ENCODE data around the gene DDI1.

DDI1 gene

GRCh38 chr11:104036588-104036987 is at the start of gene DDI1:
DDI1 (plus strand) TSS chr11:104036640; CDS start chr11:104036823, 183 bp downstream.
- no peak for DNase-seq (ENCODE audit: low spot score)

- DNase-seq (ENCODE audit: low spot score), result no peak
Observed at GRCh38 chr11:103987629-103988594, 48.5 kb upstream of the DDI1 start.

GRCh38 chr11:103988595-103988969 is 47.9 kb upstream of the DDI1 start:
- no peak for DNase-seq (ENCODE audit: low spot score)

- no peak for DNase-seq (ENCODE audit: low spot score)
Observed at GRCh38 chr11:103993507-103993906, 42.9 kb upstream of the DDI1 start.

DNA sequence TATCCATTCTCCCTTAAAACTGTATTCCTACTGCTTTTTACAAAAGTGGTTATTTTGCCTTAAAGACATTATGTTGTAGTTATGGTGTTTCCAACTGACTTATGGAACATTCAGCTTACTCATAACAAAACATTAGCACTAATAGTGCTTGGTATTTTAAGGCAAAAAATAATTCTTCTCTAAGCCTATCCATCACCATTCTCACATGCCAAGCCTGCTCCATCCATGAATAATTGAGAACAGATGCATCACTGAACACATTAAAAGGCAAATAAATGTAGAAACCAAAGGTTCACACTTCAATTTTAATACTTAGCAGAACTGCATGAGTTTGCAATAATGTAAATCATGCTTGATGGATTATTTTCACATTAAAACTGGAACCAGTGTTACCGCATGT is 42.3 kb upstream of the DDI1 start:
- no peak for DNase-seq (ENCODE audit: low spot score)

- DNase-seq (ENCODE audit: low spot score), result no peak
Observed at GRCh38 chr11:103994518-103994917, 41.9 kb upstream of the DDI1 start.

- DNase-seq (ENCODE audit: low spot score), result no peak
Observed at GRCh38 chr11:103995896-103996295, 40.5 kb upstream of the DDI1 start.

GRCh38 chr11:103997082-103997481 is 39.4 kb upstream of the DDI1 start:
- no peak for DNase-seq (ENCODE audit: low spot score)

DNA sequence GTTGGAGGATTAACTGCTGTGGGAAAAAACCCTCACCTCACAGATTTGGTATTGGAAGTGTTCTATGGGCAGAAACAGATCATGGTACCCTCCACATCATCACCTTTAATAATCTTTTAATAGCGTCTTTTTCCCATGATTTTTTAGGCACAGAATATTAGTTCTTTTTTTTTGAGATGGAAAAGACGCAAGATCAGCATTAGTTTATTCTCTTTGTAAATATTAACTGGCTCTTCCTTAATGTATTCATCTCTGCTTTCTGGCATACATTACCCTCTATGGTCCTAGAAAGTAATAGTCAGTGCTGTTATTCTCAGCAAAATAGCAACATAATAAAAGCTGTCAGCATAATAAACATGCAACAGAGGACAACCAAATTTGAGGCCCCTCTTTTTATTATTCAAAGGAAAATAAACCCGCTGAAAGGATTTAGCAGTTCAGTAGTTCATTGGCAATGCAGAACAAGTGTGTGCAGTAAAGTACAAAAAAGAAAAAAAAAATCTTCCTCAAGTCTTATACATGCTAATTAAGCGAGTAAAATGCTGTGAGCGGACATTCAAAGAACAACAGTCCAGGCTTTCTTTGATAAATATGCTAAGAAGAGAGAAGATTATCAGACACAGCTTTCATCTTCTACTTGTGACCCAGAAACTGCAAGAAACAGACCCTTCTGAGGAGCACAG is 37.5 kb upstream of the DDI1 start:
- DNase-seq (ENCODE audit: low spot score), result no peak

- DNase-seq (ENCODE audit: low spot score), result no peak
Observed at GRCh38 chr11:104000798-104001197, 35.6 kb upstream of the DDI1 start.

- DNase-seq (ENCODE audit: low spot score), result no peak
Observed at GRCh38 chr11:104001561-104002056, 34.8 kb upstream of the DDI1 start.

- DNase-seq (ENCODE audit: low spot score), result no peak
Observed at GRCh38 chr11:104003491-104003890, 32.9 kb upstream of the DDI1 start.

DNA sequence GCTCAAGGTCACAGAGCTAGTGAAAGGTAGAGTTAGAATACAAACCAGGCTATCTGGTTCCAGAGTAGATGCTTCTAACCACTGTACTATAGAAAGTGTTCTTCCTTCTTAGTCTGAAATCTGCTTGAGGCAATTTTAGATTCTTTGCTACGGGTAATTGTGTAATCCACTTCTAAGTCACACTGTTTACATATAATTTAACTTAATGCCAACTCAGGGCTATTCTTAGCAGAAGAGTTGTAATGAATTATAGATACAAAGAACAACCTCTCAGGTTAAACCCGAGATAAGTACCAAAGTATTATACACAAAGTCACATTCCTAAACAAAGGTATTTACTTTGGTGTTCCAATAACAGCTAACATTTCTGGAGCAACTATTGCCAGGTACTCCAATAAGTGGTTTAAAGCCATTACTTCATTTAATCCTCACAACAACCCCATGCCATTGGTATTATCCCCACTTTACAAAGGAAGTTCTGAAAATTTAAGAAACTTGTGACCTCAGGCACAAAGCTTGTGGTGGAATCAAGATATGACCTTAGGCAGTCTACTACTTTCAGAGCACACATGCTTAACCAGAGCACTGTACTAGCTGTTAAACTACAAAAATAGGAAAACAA is 31.1 kb upstream of the DDI1 start:
- DNase-seq (ENCODE audit: low spot score), result no peak

- no peak for DNase-seq (ENCODE audit: low spot score)
Observed at GRCh38 chr11:104009744-104010143, 26.7 kb upstream of the DDI1 start.

DNA sequence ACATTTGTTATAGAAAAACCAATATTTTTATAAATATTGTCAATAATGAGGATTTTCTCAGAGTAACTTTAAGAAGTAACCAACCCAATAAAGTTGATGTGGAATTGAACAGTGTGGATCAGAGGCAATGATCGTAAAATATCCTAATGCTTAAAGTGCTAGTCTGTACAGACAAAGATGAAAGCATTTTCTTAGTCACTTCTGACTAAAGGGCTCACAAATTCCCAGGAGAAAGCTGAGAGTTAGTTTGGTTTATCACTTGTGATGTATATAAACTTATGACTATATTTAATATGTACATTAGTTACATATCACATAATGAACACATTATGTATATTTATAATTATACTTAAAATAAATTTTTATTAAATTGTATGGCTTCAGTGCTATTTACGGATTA is 25.4 kb upstream of the DDI1 start:
- no peak for DNase-seq (ENCODE audit: low spot score)

- no peak for DNase-seq (ENCODE audit: low spot score)
Observed at GRCh38 chr11:104015649-104016415, 20.6 kb upstream of the DDI1 start.

- no peak for DNase-seq (ENCODE audit: low spot score)
Observed at GRCh38 chr11:104024572-104024971, 11.9 kb upstream of the DDI1 start.

GRCh38 chr11:104028476-104029263 is 7.8 kb upstream of the DDI1 start:
- DNase-seq (ENCODE audit: low spot score), result no peak

DNA sequence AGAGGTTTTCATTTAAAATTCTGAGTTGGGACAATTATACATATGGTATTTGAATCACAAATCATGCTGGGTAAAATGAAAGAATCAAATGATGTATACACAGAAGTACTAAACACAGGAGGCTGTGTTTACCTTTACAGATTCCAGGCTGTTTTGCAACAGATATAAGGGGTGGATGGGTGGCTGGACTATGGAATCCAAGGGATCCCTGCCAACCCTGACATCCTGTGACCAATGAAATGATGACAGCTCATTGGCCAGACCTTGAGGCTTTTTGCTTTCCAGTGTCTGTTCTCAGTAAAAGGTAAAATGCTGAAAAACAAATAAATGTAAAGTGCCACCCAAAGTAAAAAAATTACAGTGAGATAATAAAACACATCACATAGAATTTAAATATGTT is 3.3 kb upstream of the DDI1 start:
- DNase-seq (ENCODE audit: low spot score), result no peak

DNA sequence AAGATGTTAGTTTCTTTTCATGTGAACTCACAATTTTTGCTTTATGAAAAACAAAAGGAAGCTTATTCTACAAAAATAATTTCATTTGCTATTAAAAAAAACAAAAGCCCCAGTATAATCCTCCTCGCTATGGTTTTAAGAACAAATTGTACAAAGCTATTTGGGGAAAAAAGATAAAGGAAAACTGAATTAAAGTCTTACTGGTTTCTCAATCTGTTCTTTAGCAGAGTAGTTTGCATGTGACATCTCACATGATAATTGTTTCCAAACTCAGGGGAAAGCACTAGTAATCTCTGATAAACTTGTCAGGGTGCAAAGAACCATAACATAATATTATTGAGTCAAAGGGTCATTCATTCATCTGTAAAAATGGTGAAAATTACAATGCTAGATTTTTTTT is 2.9 kb upstream of the DDI1 start:
- no peak for DNase-seq (ENCODE audit: low spot score)

- DNase-seq (ENCODE audit: low spot score), result no peak
Observed at GRCh38 chr11:104036995-104037394, 555 bp downstream of the DDI1 start.
